ENCODE results near the gene CD68.

Gene CD68

GRCh38 chr17:7548585-7549400 lies 30.6 kb upstream of the CD68 start, which contains the start of gene TNFSF12:
TNFSF12 (plus strand) TSS chr17:7549058; CDS start chr17:7549154, 96 bp downstream.
- TF ChIP-seq, protein P1, sequence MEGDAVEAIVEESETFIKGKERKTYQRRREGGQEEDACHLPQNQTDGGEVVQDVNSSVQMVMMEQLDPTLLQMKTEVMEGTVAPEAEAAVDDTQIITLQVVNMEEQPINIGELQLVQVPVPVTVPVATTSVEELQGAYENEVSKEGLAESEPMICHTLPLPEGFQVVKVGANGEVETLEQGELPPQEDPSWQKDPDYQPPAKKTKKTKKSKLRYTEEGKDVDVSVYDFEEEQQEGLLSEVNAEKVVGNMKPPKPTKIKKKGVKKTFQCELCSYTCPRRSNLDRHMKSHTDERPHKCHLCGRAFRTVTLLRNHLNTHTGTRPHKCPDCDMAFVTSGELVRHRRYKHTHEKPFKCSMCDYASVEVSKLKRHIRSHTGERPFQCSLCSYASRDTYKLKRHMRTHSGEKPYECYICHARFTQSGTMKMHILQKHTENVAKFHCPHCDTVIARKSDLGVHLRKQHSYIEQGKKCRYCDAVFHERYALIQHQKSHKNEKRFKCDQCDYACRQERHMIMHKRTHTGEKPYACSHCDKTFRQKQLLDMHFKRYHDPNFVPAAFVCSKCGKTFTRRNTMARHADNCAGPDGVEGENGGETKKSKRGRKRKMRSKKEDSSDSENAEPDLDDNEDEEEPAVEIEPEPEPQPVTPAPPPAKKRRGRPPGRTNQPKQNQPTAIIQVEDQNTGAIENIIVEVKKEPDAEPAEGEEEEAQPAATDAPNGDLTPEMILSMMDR (IDR thresholded peaks at IDR 0.05; ENCODE audit: low read length, missing control alignments): no peak
- no peak for DNase-seq (ENCODE audit: low read depth)

GRCh38 chr17:7549401-7550055 lies 29.9 kb upstream of the CD68 start:
- TF ChIP-seq, protein P1 (IDR thresholded peaks at IDR 0.05; ENCODE audit: low read length, missing control alignments): no peak
- peak overlapping the region; percentile 58 for H3K4me3 ChIP-seq (replicated peaks; ENCODE audit: low read depth, low read length)
- DNase-seq (ENCODE audit: low read depth): no peak

More at GRCh38 chr17:7548585-7549400, 30.6 kb upstream of the CD68 start, which contains the start of gene TNFSF12:
- peak within 1 kb of the TSS; percentile 58 for H3K4me3 ChIP-seq (replicated peaks; ENCODE audit: low read depth, low read length)

- no peak overlapping the region for H3K4me3 ChIP-seq (replicated peaks; ENCODE audit: low read depth, low read length)
Measured at GRCh38 chr17:7550344-7550743, 29.1 kb upstream of the CD68 start.

DNA sequence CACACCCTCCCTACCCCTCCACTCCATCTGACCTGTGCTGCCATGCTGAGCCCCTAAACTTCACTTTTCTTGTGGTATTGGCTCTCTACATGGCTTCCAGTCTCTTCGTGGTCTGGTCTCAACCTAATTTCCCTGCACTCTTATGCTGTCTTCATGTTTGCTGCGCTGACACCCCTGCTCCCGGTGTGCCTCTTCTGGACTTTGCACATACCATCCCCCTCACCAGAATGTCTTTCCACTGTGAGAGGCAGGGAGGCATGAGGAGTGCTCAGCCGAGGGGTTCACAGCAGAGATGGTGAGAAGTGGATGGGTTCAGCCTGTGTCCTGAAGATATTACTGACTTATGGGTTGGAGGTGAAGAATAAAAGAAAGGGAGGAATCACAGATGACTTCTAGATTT lies 28.0 kb upstream of the CD68 start:
- no peak overlapping the region for H3K4me3 ChIP-seq (replicated peaks; ENCODE audit: low read depth, low read length)
- TF ChIP-seq, protein P1 (IDR thresholded peaks at IDR 0.05; ENCODE audit: low read length, missing control alignments): no peak
- no peak for DNase-seq (ENCODE audit: low read depth)

More at GRCh38 chr17:7550344-7550743, 29.1 kb upstream of the CD68 start:
- TF ChIP-seq, protein P1 (IDR thresholded peaks at IDR 0.05; ENCODE audit: low read length, missing control alignments): no peak
- DNase-seq (ENCODE audit: low read depth): no peak

GRCh38 chr17:7552621-7553051 lies 26.8 kb upstream of the CD68 start:
- DNase-seq (ENCODE audit: low read depth): no peak
- TF ChIP-seq, protein P1 (IDR thresholded peaks at IDR 0.05; ENCODE audit: low read length, missing control alignments): no peak
- no peak overlapping the region for H3K4me3 ChIP-seq (replicated peaks; ENCODE audit: low read depth, low read length)

- TF ChIP-seq, protein P1 (IDR thresholded peaks at IDR 0.05; ENCODE audit: low read length, missing control alignments): no peak
- no peak overlapping the region for H3K4me3 ChIP-seq (replicated peaks; ENCODE audit: low read depth, low read length)
- no peak for DNase-seq (ENCODE audit: low read depth)
Measured at GRCh38 chr17:7553356-7553755, 26.1 kb upstream of the CD68 start.
